Prostate gland (tissue), 2 donors: ENCODE data around the gene LRRN4. TPM values are rescaled to one million over a fixed set of nuclear protein-coding genes. Genes with fewer than 3 reads are reported as not detected.
A peak's percentile ranks its signal among the peaks of the same experiment; 100 is the strongest.

Source experiments
- DNase-seq: peaks from one replicate; pipeline ENCODE4 v3.0.0-alpha.2; 2019; ENCODE audit warnings: low spot score
- H3K27ac ChIP-seq, 2 donors: fragments of 200-600 bp; sonication (generic); 2 replicates each; pipeline ENCODE4 v1.5.1; 2017 to 2019
- H3K27me3 ChIP-seq: fragments of 200-600 bp; sonication (generic); replicated peaks from 2 replicates; pipeline ENCODE4 v1.5.1; 2019; ENCODE audit not compliant: insufficient read depth
- H3K36me3 ChIP-seq, 2 donors: fragments of 200-600 bp; sonication (generic); 1 replicate in 1 of 2; 2 replicates in 1 of 2; pipeline versions ENCODE4 v1.5.1 to v1.8.1; 2017 to 2019
- H3K4me1 ChIP-seq: fragments of 200-600 bp; sonication (generic); replicated peaks from 2 replicates; pipeline ENCODE4 v1.5.1; 2019
- H3K4me3 ChIP-seq, 2 donors: fragments of 200-600 bp; sonication (generic); 2 replicates each; pipeline ENCODE4 v1.5.1; 2017 to 2019
- H3K9me3 ChIP-seq: fragments of 200-600 bp; sonication (generic); 2 replicates; pipeline ENCODE4 v1.5.1; 2017
- CTCF ChIP-seq, 4 experiments: fragments of 200-600 bp in 2 of 4; fragments of 450-650 bp in 2 of 4; sonication (generic) in 2 of 4; IDR thresholded peaks; 1 replicate in 3 of 4; 2 replicates in 1 of 4; pipeline ENCODE4 v1.5.1; 2016 to 2019; ENCODE audit warnings: antibody characterized with exemption in 4 of 4, mild to moderate bottlenecking in 2 of 4, moderate library complexity in 2 of 4
- POLR2A ChIP-seq: fragments of 450-650 bp; IDR thresholded peaks from one replicate; pipeline ENCODE4 v1.6.1; 2016; ENCODE audit warnings: antibody characterized with exemption, mild to moderate bottlenecking
- POLR2AphosphoS5 ChIP-seq: sonication (generic); formaldehyde crosslinking; IDR thresholded peaks from one replicate; pipeline ENCODE4 v1.6.1; 2017; ENCODE audit warnings: antibody characterized with exemption
- WGBS: methylation state at CpG from one replicate; pipeline ENCODE4 v1.1.5; 2018; 5-methylcytosine and 5-hydroxymethylcytosine counted together
- intact Hi-C: fragments of 100-400 bp; cut with DNase I; formaldehyde crosslinking; loops from one replicate; pipeline ENCODE4 v1.14.2; 2022
- total RNA-seq, 2 donors: library from RNA; depleted of rRNA; stranded (reverse); fragments of >200 nt; gene quantifications; one replicate each; pipeline ENCODE4 v1.1.0, GENCODE V29; 2016

Gene LRRN4
- total RNA-seq, 2 donors from 2014 or later: 0.68 TPM; not detected in 1

GRCh38 chr20:6014957-6015356 lies 38.9 kb downstream of the LRRN4 start:
- Histone ChIP-seq H3K27me3 (no peaks in the 10 kb centered on the region), H3K4me1 (no peaks in the 10 kb centered on the region), H3K27ac (no peak overlapping the region), H3K36me3 (no peaks in the 10 kb centered on the region), H3K9me3 (no peaks in the 10 kb centered on the region), H3K4me3 (no peak overlapping the region)
- no peak for DNase-seq
- intact Hi-C loops: no loop called here
- 77% methylated on average over 4 of the region's 4 CpGs for WGBS
- TF ChIP-seq CTCF (IDR thresholded peaks at IDR 0.05): no peak
- TF ChIP-seq POLR2A: no peak
- no peak for TF ChIP-seq POLR2AphosphoS5

- Histone ChIP-seq H3K9me3 (no peaks in the 10 kb centered on the region), H3K4me1 (no peaks in the 10 kb centered on the region), H3K4me3 (no peak overlapping the region), H3K27me3 (no peaks in the 10 kb centered on the region), H3K36me3 (no peaks in the 10 kb centered on the region), H3K27ac (no peak overlapping the region)
- intact Hi-C loops: no loop called here
- DNase-seq: no peak
- TF ChIP-seq POLR2A (no peak), POLR2AphosphoS5 (no peak), CTCF (IDR thresholded peaks at IDR 0.05) (no peak)
- WGBS: 92% methylated on average over 3 of the region's 3 CpGs
Measured at GRCh38 chr20:6014017-6014416, 39.8 kb downstream of the LRRN4 start.

- DNase-seq: no peak
- intact Hi-C loops: no loop called here
- Histone ChIP-seq H3K27me3 (no peaks in the 10 kb centered on the region), H3K4me3 (no peak overlapping the region), H3K36me3 (no peaks in the 10 kb centered on the region), H3K9me3 (no peaks in the 10 kb centered on the region), H3K27ac (no peak overlapping the region), H3K4me1 (no peaks in the 10 kb centered on the region)
- no peak for TF ChIP-seq POLR2A
- no peak for TF ChIP-seq CTCF (IDR thresholded peaks at IDR 0.05)
- TF ChIP-seq POLR2AphosphoS5: no peak
- WGBS: 92% methylated on average over 5 of the region's 5 CpGs
Measured at GRCh38 chr20:6012179-6012578, 41.7 kb downstream of the LRRN4 start.

GRCh38 chr20:6008254-6008653 lies 45.6 kb downstream of the LRRN4 start:
- Histone ChIP-seq H3K9me3 (no peaks in the 10 kb centered on the region), H3K4me1 (no peaks in the 10 kb centered on the region), H3K36me3 (no peaks in the 10 kb centered on the region), H3K4me3 (peak overlapping the region in 1 of 2 donors; percentile 88), H3K27me3 (no peaks in the 10 kb centered on the region), H3K27ac (peak overlapping the region; percentile 16 to 26)
- TF ChIP-seq POLR2AphosphoS5 (peak; percentile 81), CTCF (IDR thresholded peaks at IDR 0.05) (no peak), POLR2A (no peak)
- intact Hi-C loops: no loop called here
- WGBS: 17% methylated on average over 5 of the region's 5 CpGs
- peak; percentile 58 for DNase-seq

GRCh38 chr20:6007529-6008103 lies 46.2 kb downstream of the LRRN4 start:
- Histone ChIP-seq H3K36me3 (no peaks in the 10 kb centered on the region), H3K4me3 (peak overlapping the region in 1 of 2 donors; percentile 88), H3K27me3 (no peaks in the 10 kb centered on the region), H3K27ac (peak overlapping the region; percentile 16 to 26), H3K4me1 (no peaks in the 10 kb centered on the region), H3K9me3 (no peaks in the 10 kb centered on the region)
- no peak for DNase-seq
- TF ChIP-seq POLR2AphosphoS5 (no peak), POLR2A (no peak), CTCF (IDR thresholded peaks at IDR 0.05) (no peak)
- intact Hi-C loops: no loop called here
- WGBS: 21% methylated on average over 3 of the region's 3 CpGs
